Activated T-helper 2 cell treated with anti-CD3 and anti-CD28 coated beads, Interferon-gamma antibody, Interleukin-2, Interleukin-4, amounts not matched to agents 10 μg/mL and 5 μg/mL and 100 μg/mL, durations not matched to agents 14 hours and 24 hours and 36 hours (primary cell): ENCODE data around the gene RGS12. TPM values are rescaled to one million over a fixed set of nuclear protein-coding genes. Genes with fewer than 3 reads are reported as not detected.

Experiments
- DNase-seq: peaks from one replicate; pipeline ENCODE4 v3.0.0; 2021; ENCODE audit warnings: low spot score
- H3K27ac Mint-ChIP-seq: one replicate; pipeline ENCODE4 v1.8.0; 2021; ENCODE audit warnings: mixed read lengths
- H3K27me3 Mint-ChIP-seq: one replicate; pipeline ENCODE4 v1.8.0; 2021; ENCODE audit warnings: low read depth, mixed read lengths
- H3K36me3 Mint-ChIP-seq: one replicate; pipeline ENCODE4 v1.8.0; 2021; ENCODE audit warnings: low read depth, mixed read lengths
- H3K4me1 Mint-ChIP-seq: one replicate; pipeline ENCODE4 v1.8.0; 2021; ENCODE audit warnings: low read depth, mixed read lengths
- H3K4me3 Mint-ChIP-seq: one replicate; pipeline ENCODE4 v1.8.0; 2021; ENCODE audit warnings: low read depth, mild to moderate bottlenecking, moderate library complexity, mixed read lengths
- H3K9me3 Mint-ChIP-seq: one replicate; pipeline ENCODE4 v1.8.0; 2021; ENCODE audit warnings: mixed read lengths
- intact Hi-C: fragments of 100-400 bp; cut with micrococcal nuclease; formaldehyde crosslinking; loops from one replicate; pipeline ENCODE4 v1.15.1; 2023
- total RNA-seq: library from RNA; stranded (reverse); gene quantifications from 2 replicates; pipeline ENCODE4 v1.2.3, GENCODE V29; 2022

Gene RGS12
- total RNA-seq, 1 donor from 2014 or later = 7.0 TPM

- DNase-seq = no peak
- Mint-ChIP-seq H3K4me3 (no peak overlapping the region), H3K36me3 (no peaks in the 10 kb centered on the region), H3K4me1 (peaks cover 4% of the 10 kb centered on the region), H3K9me3 (no peaks in the 10 kb centered on the region), H3K27me3 (no peaks in the 10 kb centered on the region), H3K27ac (peak overlapping the region; percentile 35)
- intact Hi-C loops = no loop called here
Measured at GRCh38 chr4:3250956-3251690, 41.7 kb upstream of the RGS12 start.

DNA sequence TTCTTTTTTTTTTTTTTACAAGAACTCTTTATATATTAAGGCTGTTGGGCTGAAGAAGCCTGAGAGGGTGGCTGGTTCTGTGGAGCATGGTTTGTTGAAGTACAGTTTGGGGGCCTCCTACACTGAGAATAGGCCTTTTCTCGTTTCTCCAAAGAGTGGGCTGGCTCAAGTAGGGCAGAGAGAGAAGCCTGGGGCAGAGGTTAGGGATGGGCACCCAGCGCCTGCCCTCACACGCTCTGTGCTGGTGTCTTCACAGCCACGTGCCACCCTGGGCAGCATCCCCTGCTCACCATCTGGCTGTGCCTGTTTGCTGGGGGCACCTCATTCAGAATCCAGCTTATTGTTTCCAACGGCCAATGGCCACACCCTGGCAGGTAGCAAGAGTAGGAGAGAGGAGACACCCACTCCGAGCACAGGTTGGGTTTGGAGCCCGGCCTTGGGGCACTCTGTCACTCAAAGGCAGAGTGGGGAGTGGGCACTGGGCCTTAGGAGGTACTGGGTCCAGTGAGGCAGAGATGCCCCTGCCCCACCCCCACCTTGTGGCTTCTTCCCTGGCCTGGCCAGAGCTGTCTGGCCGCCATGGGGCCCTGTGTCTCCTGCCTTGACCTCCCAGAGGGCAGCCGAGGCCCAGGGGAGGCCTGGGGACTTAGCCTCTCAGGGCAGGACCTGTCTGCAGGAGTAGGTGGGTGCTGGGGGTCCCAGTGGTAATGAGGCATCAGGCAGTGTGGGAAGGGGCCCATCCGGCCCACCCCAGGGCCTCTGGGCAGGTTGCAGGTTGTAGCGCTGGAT, 40.9 kb upstream of the RGS12 start:
- Mint-ChIP-seq H3K27ac (peak overlapping the region; percentile 35), H3K4me1 (peaks cover 4% of the 10 kb centered on the region), H3K9me3 (no peaks in the 10 kb centered on the region), H3K27me3 (no peaks in the 10 kb centered on the region), H3K36me3 (no peaks in the 10 kb centered on the region), H3K4me3 (no peak overlapping the region)
- no peak for DNase-seq
- intact Hi-C loops = no loop called here

GRCh38 chr4:3252480-3252828, 40.4 kb upstream of the RGS12 start:
- no peaks in the 10 kb centered on the region for H3K9me3 Mint-ChIP-seq
- H3K4me1 Mint-ChIP-seq = peaks cover 4% of the 10 kb centered on the region
- no peak overlapping the region for H3K27ac Mint-ChIP-seq
- H3K4me3 Mint-ChIP-seq = no peak overlapping the region
- intact Hi-C loops = no loop called here
- no peaks in the 10 kb centered on the region for H3K27me3 Mint-ChIP-seq
- DNase-seq = no peak
- no peaks in the 10 kb centered on the region for H3K36me3 Mint-ChIP-seq

- intact Hi-C loops = no loop called here
- Mint-ChIP-seq H3K27me3 (no peaks in the 10 kb centered on the region), H3K4me3 (no peak overlapping the region), H3K27ac (no peak overlapping the region), H3K36me3 (no peaks in the 10 kb centered on the region), H3K9me3 (no peaks in the 10 kb centered on the region), H3K4me1 (peaks cover 4% of the 10 kb centered on the region)
- DNase-seq = no peak
Measured at GRCh38 chr4:3252831-3253641, 39.8 kb upstream of the RGS12 start.

DNA sequence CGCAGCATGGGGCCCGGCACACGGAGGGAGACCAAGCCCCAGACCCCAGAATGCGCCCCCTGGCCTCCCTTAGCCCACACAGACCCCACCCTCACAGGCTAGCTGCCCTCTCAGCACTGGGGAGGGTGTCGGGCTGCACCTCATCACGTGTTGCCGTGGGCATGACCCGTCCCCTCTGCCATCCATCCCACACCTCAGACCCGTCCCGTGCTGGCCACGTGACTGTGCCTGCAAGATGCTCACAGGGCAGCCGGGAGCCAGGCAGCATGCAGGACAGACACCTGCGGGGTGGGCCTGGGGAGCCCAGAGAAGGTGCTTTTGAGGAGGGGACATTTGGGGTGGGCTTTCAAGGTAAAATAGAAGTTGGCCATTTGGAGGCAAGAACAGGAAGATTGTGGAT, 39.0 kb upstream of the RGS12 start:
- no peak overlapping the region for H3K4me3 Mint-ChIP-seq
- intact Hi-C loops = no loop called here
- no peaks in the 10 kb centered on the region for H3K27me3 Mint-ChIP-seq
- no peak overlapping the region for H3K27ac Mint-ChIP-seq
- H3K36me3 Mint-ChIP-seq = no peaks in the 10 kb centered on the region
- DNase-seq = no peak
- H3K9me3 Mint-ChIP-seq = no peaks in the 10 kb centered on the region
- H3K4me1 Mint-ChIP-seq = peaks cover 4% of the 10 kb centered on the region

DNA sequence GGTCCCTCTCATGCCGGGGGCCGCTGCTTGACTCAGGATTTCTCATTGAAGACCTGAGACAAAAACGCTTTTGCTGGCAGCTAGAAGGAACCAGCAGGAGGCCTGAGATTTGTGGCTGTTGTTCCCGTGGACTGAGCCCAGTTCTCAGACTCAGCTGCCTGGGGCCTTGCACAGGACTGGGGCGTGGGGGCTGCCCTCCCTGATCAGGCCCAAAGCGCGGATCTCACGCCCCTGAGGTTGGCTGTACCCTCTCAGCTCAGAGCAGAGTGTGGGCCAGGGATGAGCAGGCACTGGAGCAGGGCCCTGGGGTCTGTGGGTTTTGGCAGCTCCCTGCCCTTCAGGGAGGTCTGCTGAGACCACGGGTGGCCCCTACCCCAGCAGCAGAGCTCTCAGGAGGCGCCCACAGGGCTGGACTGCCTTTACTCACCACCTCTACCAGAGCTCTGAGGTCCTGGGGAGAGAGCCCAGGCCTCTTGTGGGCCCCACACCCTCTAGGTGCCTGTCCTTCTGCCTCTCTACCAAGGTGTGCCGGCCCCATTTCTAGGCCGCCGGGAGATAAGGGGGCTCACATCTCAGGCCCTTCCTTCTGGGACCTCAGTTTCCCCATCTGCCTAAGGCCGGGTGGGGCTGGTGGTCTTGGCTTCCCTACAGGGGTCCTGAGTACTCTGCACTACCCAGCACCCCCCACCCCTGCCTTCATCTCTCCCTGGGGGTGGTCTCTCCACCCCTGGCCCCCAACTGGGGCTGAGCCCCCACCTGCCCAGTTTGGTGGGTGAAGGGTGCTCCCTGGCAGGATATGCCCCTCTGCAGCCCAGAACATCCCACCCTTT, 38.3 kb upstream of the RGS12 start:
- Mint-ChIP-seq H3K27me3 (no peaks in the 10 kb centered on the region), H3K27ac (no peak overlapping the region), H3K4me3 (no peak overlapping the region), H3K4me1 (peaks cover 4% of the 10 kb centered on the region), H3K9me3 (no peaks in the 10 kb centered on the region), H3K36me3 (no peaks in the 10 kb centered on the region)
- intact Hi-C loops = no loop called here
- no peak for DNase-seq

DNA sequence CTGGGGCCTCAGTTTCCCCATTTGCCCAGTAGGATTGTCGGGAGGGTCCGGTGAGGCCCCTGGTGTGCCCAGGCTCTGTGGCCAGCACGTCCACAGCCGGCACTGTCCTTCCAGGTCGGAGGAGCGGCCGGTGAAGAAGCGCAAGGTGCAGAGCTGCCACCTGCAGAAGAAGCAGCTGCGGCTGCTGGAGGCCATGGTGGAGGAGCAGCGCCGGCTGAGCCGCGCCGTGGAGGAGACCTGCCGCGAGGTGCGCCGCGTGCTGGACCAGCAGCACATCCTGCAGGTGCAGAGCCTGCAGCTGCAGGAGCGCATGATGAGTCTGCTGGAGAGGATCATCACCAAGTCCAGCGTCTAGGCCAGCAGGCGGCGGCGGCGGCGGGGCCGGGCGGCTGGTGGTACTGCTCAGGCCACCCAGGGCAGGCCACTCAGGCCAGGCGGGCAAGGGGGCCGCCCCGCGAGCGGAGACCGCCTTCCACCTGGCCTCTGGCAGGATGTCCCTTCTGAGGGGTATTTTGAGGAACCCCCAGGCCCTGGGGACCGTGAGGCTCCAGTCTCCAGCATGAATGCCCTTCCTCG, 37.1 kb upstream of the RGS12 start:
- no peak overlapping the region for H3K27ac Mint-ChIP-seq
- no peak overlapping the region for H3K4me3 Mint-ChIP-seq
- H3K4me1 Mint-ChIP-seq = peaks cover 4% of the 10 kb centered on the region
- DNase-seq = no peak
- intact Hi-C loops = no loop called here
- H3K36me3 Mint-ChIP-seq = no peaks in the 10 kb centered on the region
- no peaks in the 10 kb centered on the region for H3K27me3 Mint-ChIP-seq
- no peaks in the 10 kb centered on the region for H3K9me3 Mint-ChIP-seq

DNA sequence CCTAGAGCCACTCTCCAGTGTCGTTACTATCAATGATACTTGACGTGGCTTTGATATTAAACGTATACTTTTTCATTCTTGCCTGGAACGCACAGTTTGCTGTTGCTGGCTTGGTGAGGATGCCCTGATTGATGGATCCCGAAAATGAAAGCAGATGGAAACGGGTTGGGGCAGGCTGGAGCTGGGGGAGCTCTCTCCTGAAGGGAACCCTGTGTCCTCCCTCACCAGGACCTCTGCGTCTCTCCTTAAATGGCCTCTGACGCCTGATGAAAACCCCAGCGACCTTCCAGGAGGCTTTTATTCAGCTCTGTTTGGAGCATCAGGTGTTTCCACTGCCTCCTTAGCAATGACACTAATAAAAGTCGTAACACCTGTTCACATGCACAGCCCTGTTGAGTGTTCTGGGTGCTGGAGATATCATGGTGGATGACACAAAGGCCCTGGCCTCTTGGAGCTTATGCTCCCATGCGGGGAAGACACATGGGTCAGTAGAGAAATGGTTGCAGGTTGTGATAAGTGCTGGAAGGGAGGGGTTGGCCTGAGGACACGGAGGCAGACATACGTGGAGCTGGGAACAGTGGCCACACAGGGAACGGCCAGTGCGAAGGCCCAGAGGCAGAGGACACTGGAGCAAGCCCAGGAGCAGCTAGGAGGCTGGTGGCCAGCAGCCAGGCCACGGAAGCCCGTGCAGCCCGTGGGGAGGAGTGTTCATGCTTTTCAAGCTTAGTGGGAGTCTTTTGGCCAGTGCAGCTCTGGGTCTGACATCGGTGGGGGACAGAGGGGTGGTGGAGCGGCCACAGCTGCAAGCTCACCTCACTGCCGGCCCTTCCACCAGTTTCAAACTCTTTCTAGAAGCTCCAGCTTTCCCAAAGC, 36.4 kb upstream of the RGS12 start:
- Mint-ChIP-seq H3K27ac (no peak overlapping the region), H3K27me3 (no peaks in the 10 kb centered on the region), H3K9me3 (no peaks in the 10 kb centered on the region), H3K4me3 (no peak overlapping the region), H3K36me3 (no peaks in the 10 kb centered on the region), H3K4me1 (peaks cover under 1% of the 10 kb centered on the region)
- DNase-seq = no peak
- intact Hi-C loops = no loop called here

DNA sequence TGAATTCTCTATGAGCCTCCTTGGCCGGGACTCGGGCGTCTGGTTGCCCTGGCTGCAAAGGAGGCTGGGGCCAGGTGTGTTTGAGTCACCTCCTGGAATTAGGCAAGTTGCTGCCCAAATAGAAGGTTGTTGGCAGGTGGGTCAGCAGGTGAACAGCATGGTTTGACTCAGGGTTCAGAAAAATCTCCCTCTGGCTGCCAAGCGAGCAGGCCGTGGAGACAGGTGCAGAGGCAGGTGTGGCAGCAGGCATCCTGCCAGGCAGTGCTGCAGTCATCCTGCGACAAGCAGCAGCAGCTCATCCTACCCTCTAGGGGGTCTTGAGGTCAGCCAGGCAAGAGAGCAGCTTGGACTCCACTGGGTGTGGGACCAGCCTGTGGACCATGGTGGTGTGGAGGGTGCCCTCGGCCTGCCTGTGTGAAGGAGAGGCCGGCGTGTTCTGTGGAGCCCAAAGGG, 35.7 kb upstream of the RGS12 start:
- intact Hi-C loops = no loop called here
- no peaks in the 10 kb centered on the region for H3K4me1 Mint-ChIP-seq
- H3K4me3 Mint-ChIP-seq = no peak overlapping the region
- H3K36me3 Mint-ChIP-seq = no peaks in the 10 kb centered on the region
- H3K27ac Mint-ChIP-seq = no peak overlapping the region
- H3K9me3 Mint-ChIP-seq = no peaks in the 10 kb centered on the region
- DNase-seq = no peak
- no peaks in the 10 kb centered on the region for H3K27me3 Mint-ChIP-seq

DNA sequence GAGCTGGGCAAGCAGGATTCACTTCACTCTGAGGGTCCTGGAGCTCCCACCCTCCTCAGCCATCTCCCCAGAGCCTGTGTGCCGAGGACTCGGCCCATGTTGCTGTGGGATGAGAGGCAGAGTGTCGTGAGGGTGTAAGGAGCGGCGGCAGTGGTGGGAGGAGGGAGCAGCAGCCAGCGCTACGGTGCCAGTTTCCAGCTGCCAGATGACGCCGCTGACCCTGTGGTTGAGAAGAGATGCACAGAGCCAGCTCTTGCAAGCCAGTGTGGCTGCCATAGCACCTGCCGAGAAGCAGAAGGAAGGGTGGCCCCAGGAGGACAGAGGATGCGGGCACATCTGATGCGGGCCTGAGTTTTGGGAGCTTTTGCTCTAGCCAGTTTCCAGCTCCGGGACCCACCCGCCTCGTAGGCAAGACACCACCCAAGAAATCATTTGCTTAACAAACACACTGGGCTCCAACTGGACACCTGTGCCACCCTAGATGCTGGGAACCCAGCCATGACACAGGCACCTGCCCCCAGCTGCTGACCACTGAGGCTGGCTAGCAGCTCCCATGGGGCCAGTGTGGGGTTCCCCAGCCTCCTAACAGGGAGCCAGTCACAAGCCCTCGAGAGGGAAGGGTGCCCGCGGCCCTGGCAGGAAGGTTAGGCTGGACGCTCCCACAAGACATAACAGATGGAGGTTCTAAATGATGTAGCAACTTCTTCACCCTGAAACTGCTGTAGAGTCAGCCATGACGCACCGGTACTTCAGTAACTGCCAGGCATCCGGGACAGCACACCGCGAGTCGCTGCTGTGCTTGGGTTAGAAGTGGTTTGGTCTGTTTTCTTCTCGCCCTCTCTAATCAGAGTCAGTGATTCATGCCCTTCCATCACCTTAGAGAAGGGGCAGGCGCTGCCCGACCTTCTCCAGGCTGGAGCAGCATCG, 35.0 kb upstream of the RGS12 start:
- H3K27me3 Mint-ChIP-seq = no peaks in the 10 kb centered on the region
- no peaks in the 10 kb centered on the region for H3K9me3 Mint-ChIP-seq
- no peak for DNase-seq
- H3K4me3 Mint-ChIP-seq = no peak overlapping the region
- H3K27ac Mint-ChIP-seq = no peak overlapping the region
- H3K36me3 Mint-ChIP-seq = no peaks in the 10 kb centered on the region
- intact Hi-C loops = no loop called here
- H3K4me1 Mint-ChIP-seq = no peaks in the 10 kb centered on the region
